ENCODE data around the gene ESAM.
A peak's percentile ranks its signal among the peaks of the same experiment; 100 is the strongest.
"Not testable (repeated sequence)": the region's sequence is repeated elsewhere in the genome, so short reads cannot be mapped to it uniquely, and the experiment has no call there.

ESAM gene

GRCh38 chr11:124791626-124792341, 29.7 kb upstream of the ESAM start:
- DNase-seq (ENCODE audit: low read depth): peak; percentile 18
- H3K4me3 ChIP-seq (ENCODE audit: low read length): no peak overlapping the region
- TF ChIP-seq, protein P1, sequence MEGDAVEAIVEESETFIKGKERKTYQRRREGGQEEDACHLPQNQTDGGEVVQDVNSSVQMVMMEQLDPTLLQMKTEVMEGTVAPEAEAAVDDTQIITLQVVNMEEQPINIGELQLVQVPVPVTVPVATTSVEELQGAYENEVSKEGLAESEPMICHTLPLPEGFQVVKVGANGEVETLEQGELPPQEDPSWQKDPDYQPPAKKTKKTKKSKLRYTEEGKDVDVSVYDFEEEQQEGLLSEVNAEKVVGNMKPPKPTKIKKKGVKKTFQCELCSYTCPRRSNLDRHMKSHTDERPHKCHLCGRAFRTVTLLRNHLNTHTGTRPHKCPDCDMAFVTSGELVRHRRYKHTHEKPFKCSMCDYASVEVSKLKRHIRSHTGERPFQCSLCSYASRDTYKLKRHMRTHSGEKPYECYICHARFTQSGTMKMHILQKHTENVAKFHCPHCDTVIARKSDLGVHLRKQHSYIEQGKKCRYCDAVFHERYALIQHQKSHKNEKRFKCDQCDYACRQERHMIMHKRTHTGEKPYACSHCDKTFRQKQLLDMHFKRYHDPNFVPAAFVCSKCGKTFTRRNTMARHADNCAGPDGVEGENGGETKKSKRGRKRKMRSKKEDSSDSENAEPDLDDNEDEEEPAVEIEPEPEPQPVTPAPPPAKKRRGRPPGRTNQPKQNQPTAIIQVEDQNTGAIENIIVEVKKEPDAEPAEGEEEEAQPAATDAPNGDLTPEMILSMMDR (conservative IDR thresholded peaks at IDR 0.05; ENCODE audit: low read length): no peak

- TF ChIP-seq, protein P1 (conservative IDR thresholded peaks at IDR 0.05; ENCODE audit: low read length): no peak
- peak; percentile 28 for DNase-seq (ENCODE audit: low read depth)
Observed at GRCh38 chr11:124788521-124788920, 26.4 kb upstream of the ESAM start.

DNA sequence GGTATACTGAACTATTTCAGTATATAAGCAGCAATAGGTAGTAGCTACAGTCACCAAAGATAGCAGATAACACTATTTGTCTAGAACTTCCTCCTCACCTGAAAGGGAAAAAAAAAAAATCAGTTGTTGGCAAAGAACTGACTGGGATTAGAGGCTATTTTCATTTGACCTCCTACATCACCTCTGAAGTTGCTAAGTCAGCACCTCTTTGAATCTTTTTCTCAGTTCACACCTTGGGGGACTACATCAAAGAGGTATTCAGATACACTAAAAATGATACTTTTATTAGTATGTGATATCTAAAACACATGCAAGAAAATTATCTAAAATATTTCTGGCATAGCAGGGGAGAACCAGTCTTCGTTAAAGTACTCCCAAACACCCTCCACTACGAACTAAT, 22.0 kb upstream of the ESAM start:
- TF ChIP-seq, protein P1 (conservative IDR thresholded peaks at IDR 0.05; ENCODE audit: low read length): no peak
- H3K4me3 ChIP-seq (ENCODE audit: low read length): no peak overlapping the region
- DNase-seq (ENCODE audit: low read depth): no peak

More at GRCh38 chr11:124788521-124788920, 26.4 kb upstream of the ESAM start:
- H3K4me3 ChIP-seq (ENCODE audit: low read length): no peak overlapping the region

DNA sequence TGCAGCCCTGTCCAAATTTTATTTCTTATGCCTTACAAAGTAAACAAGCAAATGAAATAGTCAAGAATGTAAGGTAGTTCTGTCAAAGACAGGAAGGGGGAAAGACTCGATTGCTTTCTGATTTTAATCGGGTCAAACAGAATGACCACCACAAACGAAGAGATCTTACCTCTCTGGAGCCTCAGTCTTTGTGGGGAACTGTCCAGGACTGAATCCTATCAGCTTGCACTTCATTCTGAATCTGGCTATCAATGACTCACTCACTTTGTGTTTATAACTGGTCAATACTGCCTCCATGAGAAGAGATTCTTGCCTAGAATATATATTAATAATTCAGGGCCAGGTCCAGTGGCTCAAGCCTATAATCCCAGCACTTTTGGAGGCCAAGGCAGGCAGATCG, 20.9 kb upstream of the ESAM start:
- DNase-seq (ENCODE audit: low read depth): no peak
- no peak overlapping the region for H3K4me3 ChIP-seq (ENCODE audit: low read length)
- TF ChIP-seq, protein P1 (conservative IDR thresholded peaks at IDR 0.05; ENCODE audit: low read length): no peak

DNA sequence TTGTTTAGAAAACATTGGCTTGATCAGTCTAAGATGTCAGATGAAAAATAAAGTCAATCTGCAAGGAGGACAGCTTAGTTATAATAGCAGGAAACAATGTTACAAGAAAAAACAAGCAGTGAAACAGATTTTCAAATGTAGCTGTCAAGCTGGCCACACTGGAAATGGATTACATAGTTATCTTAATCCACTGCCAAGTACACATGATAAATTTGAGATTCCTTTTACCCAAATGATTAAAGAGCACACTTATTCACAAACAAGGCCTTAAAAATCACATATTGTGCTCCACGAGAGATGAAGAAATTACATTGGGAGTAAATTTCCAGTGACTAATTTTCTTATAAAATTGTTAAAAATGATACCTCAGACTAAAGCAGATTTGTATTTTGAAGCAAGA, 17.5 kb upstream of the ESAM start:
- TF ChIP-seq, protein P1 (conservative IDR thresholded peaks at IDR 0.05; ENCODE audit: low read length): no peak
- H3K4me3 ChIP-seq (ENCODE audit: low read length): no peak overlapping the region
- DNase-seq (ENCODE audit: low read depth): no peak

DNA sequence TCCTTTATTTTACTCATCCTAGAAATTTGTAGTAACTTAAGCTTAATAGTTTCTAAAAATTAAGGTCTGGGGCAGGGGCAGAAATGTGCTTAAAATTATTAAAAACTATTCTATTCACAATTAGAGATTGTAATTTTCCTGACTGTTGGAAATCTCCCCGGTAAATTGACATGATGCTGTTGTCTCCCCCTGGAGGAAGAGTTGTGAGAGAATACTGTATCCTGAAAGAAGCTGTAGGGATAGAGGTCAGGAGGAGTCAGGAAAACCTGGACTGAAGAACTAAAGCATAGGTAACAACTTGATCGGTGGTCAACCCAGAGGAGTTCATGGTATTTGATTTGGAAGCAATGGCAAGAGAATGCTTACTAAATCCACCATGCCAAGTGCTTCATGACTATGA, 16.2 kb upstream of the ESAM start:
- TF ChIP-seq, protein P1 (conservative IDR thresholded peaks at IDR 0.05; ENCODE audit: low read length): no peak
- no peak overlapping the region for H3K4me3 ChIP-seq (ENCODE audit: low read length)
- DNase-seq (ENCODE audit: low read depth): no peak

- TF ChIP-seq, protein P1 (conservative IDR thresholded peaks at IDR 0.05; ENCODE audit: low read length): no peak
- H3K4me3 ChIP-seq (ENCODE audit: low read length): no peak overlapping the region
- no peak for DNase-seq (ENCODE audit: low read depth)
Observed at GRCh38 chr11:124776865-124777645, 15.0 kb upstream of the ESAM start.

DNA sequence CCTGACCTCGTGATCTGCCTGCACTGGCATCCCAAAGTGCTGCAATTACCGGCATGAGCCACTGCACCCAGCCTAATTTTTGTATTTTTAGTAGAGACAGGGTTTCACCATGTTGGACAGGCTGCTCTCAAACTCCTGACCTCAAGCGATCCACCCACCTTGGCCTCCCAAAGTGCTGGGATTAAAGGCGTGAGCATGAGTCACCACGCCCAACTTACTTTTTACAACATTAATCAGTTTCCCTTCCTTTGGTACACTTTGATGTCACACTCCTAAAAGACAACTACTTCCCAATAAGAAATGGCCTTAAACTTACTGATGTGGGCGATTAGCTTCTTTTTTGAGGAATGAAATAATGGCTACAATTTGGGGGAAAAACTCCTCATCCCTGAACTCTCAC, 8.9 kb upstream of the ESAM start:
- not testable (repeated sequence) for DNase-seq (ENCODE audit: low read depth)

More for the DNA sequence above, 8.9 kb upstream of the ESAM start:
- H3K4me3 ChIP-seq (ENCODE audit: low read length): not testable (repeated sequence)
